Astrocyte of the spinal cord (primary cell): Measurements from ENCODE around the gene OR6B3.
"Not testable (repeated sequence)": the region's sequence is repeated elsewhere in the genome, so short reads cannot be mapped to it uniquely, and the experiment has no call there.

Source experiments
- DNase-seq: peaks from one replicate; pipeline ENCODE4 v3.0.0; 2011; ENCODE audit warnings: low read depth, low spot score
- H3K4me3 ChIP-seq: 2 replicates; pipeline ENCODE4 v1.5.1; 2011; ENCODE audit warnings: low read depth, mild to moderate bottlenecking, low read length, moderate library complexity
- in situ Hi-C: cut with HindIII; loops from 2 replicates; pipeline ENCODE4 v1.10.0; 2017; ENCODE audit warnings: low sequenced_read_pairs
- TF ChIP-seq, protein P1 (sequence below): IDR thresholded peaks from 2 replicates; pipeline ENCODE4 v1.5.1; 2012; ENCODE audit warnings: low read depth, mild to moderate bottlenecking, low read length, inconsistent platforms

The OR6B3 gene

GRCh38 chr2:240048237-240048636 lies 5.1 kb downstream of the OR6B3 start:
- DNase-seq: no peak
- TF ChIP-seq, protein P1, sequence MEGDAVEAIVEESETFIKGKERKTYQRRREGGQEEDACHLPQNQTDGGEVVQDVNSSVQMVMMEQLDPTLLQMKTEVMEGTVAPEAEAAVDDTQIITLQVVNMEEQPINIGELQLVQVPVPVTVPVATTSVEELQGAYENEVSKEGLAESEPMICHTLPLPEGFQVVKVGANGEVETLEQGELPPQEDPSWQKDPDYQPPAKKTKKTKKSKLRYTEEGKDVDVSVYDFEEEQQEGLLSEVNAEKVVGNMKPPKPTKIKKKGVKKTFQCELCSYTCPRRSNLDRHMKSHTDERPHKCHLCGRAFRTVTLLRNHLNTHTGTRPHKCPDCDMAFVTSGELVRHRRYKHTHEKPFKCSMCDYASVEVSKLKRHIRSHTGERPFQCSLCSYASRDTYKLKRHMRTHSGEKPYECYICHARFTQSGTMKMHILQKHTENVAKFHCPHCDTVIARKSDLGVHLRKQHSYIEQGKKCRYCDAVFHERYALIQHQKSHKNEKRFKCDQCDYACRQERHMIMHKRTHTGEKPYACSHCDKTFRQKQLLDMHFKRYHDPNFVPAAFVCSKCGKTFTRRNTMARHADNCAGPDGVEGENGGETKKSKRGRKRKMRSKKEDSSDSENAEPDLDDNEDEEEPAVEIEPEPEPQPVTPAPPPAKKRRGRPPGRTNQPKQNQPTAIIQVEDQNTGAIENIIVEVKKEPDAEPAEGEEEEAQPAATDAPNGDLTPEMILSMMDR: no peak
- in situ Hi-C loops: no loop called here
- H3K4me3 ChIP-seq: no peak overlapping the region

GRCh38 chr2:240045098-240045497 lies 8.2 kb downstream of the OR6B3 start:
- H3K4me3 ChIP-seq: no peak overlapping the region
- in situ Hi-C loops: no loop called here
- TF ChIP-seq, protein P1: no peak
- no peak for DNase-seq

DNA sequence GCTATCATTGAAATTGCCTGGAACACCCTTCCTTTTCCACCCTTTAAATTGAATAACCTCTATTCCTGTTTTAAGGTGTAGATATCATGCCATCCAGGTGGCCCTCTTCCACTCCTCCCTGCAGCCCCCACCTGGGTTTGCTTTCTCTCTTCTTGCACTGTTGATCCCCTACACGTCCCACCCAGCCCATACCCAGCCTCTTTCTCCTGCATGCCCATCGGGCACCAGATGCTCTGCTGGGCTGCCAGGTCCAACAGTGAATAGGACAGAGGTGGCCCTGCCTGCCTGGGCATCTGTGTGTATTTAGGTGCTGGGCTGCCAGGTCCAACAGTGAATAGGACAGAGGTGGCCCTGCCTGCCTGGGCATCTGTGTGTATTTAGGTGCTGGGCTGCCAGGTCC lies 9.2 kb downstream of the OR6B3 start:
- in situ Hi-C loops, DNase-seq, H3K4me3 ChIP-seq: not testable (repeated sequence)

DNA sequence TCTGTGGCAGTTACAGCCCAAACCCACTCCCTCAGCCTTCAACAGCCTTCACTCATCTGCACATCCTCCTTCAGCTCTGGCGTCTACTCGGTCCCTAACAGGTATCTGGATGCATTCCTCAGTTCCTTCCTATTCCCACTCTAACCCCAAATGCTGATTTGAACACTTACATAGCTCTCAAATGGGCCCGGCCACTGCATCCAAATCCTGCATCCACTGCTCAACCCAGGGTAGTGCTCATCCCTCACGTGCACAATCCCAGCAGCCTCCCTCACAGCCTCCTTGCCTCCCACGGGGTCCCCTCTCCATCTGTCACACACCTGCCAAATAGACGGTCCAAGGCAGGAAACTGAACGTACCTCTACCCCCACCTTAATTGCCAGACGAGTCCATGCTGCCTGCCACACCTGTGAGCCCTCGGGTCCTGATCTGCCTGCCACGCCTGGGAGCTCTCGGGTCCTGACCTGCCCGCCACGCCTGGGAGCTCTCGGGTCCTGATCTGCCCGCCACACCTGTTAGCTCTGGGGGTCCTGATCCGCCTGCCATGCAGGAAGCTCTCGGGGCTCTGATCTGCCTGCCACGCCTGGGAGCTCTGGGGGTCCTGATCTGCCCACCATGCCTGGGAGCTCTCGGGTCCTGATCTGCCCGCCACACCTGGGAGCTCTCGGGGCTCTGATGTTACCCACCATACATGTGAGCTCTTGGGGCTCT lies 9.9 kb downstream of the OR6B3 start:
- in situ Hi-C loops: no loop called here
- no peak overlapping the region for H3K4me3 ChIP-seq
- no peak for DNase-seq
- TF ChIP-seq, protein P1: no peak

- TF ChIP-seq, protein P1: no peak
- in situ Hi-C loops: no loop called here
- DNase-seq: no peak
- no peak overlapping the region for H3K4me3 ChIP-seq
Measured at GRCh38 chr2:240042740-240043139, 10.6 kb downstream of the OR6B3 start.

DNA sequence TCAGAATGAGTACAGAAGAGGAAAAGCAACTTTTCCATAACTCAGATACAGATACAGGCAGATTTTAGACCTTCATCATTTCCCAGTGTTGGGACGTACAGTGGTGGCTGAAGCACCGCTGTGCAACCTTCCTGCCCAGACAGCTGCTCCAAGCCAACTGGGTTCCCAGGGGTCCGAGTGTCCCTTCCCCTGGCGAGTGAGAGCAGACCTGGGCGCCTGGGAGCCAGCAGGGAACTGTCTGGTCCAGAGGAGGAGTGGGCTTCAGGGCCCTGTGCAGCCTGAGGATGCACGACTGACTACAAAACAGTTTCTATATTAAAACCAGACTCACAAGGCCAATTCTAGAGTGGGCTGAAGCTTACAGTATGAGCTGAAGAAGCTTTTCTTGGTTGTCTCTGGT lies 12.0 kb downstream of the OR6B3 start:
- TF ChIP-seq, protein P1: no peak
- in situ Hi-C loops: no loop called here
- no peak for DNase-seq
- no peak overlapping the region for H3K4me3 ChIP-seq

DNA sequence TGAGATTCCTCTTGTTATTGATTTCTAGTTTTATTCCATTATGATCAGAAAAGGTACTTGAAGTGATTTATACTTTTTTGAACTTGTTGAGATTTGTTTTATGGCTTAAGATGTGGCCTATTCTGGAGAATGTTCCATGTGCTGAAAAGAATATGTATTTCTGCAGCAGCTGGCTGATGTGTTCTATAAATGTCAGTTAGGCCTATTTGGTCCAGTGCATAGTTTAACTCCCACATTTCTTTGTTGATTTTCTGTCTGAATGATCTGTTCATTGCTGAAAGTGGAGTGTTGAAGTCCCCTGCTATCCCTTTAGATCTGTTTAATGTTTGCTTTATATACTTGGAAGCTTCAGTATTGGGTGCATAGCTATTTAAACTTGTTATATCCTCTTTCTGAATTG lies 16.0 kb downstream of the OR6B3 start:
- TF ChIP-seq, protein P1: no peak
- in situ Hi-C loops: no loop called here
- DNase-seq: no peak
- H3K4me3 ChIP-seq: no peak overlapping the region
